Right atrium auricular region (tissue), 2 donors: Measurements from ENCODE around the gene SREK1IP1. TPM values are rescaled to one million over a fixed set of nuclear protein-coding genes. Genes with fewer than 3 reads are reported as not detected.

ENCODE experiments used
- DNase-seq: peaks from one replicate; pipeline ENCODE4 v3.0.0-alpha.2; 2019; ENCODE audit warnings: low spot score
- H3K27ac ChIP-seq, 2 donors: fragments of 200-600 bp; sonication (generic); 1 replicate in 1 of 2; 2 replicates in 1 of 2; pipeline ENCODE4 v1.5.1; 2016 to 2019
- H3K27me3 ChIP-seq, 2 donors: fragments of 200-600 bp; sonication (generic); one replicate each; pipeline versions ENCODE4 v1.5.1 to v1.6.0; 2017 to 2019
- H3K36me3 ChIP-seq: fragments of 200-600 bp; sonication (generic); one replicate; pipeline ENCODE4 v1.5.1; 2016
- H3K4me1 ChIP-seq, 2 donors: fragments of 200-600 bp; sonication (generic); one replicate each; pipeline versions ENCODE4 v1.5.1 to v1.6.0; 2017 to 2019
- H3K4me3 ChIP-seq, 2 donors: fragments of 200-600 bp; sonication (generic); 1 replicate in 1 of 2; 2 replicates in 1 of 2; pipeline ENCODE4 v1.5.1; 2017 to 2019; ENCODE audit warnings: mild to moderate bottlenecking in 1 of 2, moderate library complexity in 1 of 2
- H3K9me3 ChIP-seq, 2 donors: fragments of 200-600 bp; sonication (generic); one replicate each; pipeline ENCODE4 v1.5.1; 2019
- total RNA-seq, 2 donors: library from RNA; depleted of rRNA; stranded (reverse); fragments of >200 nt; gene quantifications; one replicate each; pipeline ENCODE4 v1.1.0, GENCODE V29; 2016
- TF ChIP-seq, protein P1 (sequence below), 2 donors: fragments of 200-600 bp; sonication (generic); IDR thresholded peaks; one replicate each; pipeline ENCODE4 v1.5.1; 2019; ENCODE audit warnings: antibody characterized with exemption in 2 of 2

Gene SREK1IP1
- total RNA-seq, 2 donors from 2014 or later, result 4.4 to 4.6 TPM

DNA sequence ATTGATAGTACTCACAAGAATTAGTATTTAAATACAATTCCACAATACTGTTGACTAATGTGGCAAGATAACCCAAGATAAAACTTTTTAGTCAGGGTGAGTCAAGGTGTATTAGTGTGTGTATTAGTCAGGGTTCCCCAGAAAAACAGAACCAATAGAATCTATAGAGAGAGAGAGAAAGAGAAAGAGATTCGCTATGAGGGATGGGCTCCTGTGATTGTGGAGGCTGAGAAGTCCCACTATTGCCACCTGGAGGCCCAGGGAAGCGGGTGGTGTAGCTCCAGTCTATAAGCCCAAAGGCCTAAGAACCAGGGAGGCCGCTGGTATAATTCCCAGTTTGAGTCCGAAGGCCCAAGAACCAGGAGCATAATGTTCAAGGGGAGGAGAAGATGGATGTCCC is 88.2 kb downstream of the SREK1IP1 start:
- Histone ChIP-seq H3K4me3 (no peak overlapping the region), H3K27ac (no peak overlapping the region), H3K4me1 (no peaks in the 10 kb centered on the region), H3K9me3 (no peaks in the 10 kb centered on the region), H3K36me3 (no peaks in the 10 kb centered on the region), H3K27me3 (no peaks in the 10 kb centered on the region)
- TF ChIP-seq, protein P1, sequence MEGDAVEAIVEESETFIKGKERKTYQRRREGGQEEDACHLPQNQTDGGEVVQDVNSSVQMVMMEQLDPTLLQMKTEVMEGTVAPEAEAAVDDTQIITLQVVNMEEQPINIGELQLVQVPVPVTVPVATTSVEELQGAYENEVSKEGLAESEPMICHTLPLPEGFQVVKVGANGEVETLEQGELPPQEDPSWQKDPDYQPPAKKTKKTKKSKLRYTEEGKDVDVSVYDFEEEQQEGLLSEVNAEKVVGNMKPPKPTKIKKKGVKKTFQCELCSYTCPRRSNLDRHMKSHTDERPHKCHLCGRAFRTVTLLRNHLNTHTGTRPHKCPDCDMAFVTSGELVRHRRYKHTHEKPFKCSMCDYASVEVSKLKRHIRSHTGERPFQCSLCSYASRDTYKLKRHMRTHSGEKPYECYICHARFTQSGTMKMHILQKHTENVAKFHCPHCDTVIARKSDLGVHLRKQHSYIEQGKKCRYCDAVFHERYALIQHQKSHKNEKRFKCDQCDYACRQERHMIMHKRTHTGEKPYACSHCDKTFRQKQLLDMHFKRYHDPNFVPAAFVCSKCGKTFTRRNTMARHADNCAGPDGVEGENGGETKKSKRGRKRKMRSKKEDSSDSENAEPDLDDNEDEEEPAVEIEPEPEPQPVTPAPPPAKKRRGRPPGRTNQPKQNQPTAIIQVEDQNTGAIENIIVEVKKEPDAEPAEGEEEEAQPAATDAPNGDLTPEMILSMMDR (IDR thresholded peaks at IDR 0.05), result no peak
- DNase-seq, result no peak

DNA sequence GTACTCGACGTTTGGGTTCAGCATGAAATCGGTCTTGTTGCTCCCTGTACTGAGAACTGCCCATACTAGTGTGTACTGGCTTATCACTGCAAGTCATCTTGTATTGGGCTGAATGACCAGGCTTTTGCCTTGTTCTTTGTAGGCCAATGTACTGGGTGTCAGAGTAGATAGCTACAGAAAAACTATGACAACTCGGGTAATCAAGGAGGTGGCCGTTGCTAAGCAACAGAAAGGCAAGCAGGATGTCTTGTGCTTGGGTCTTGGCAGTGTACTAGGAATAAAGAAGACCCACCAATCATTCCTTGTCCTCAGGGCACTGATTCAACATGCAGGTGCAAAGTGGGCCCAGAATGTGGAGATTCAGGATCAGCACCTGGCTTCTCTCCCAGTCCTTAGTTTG is 90.1 kb downstream of the SREK1IP1 start:
- TF ChIP-seq, protein P1 (IDR thresholded peaks at IDR 0.05), result no peak
- Histone ChIP-seq H3K4me1 (no peaks in the 10 kb centered on the region), H3K27me3 (no peaks in the 10 kb centered on the region), H3K27ac (no peak overlapping the region), H3K4me3 (no peak overlapping the region), H3K9me3 (no peaks in the 10 kb centered on the region), H3K36me3 (no peaks in the 10 kb centered on the region)
- DNase-seq, result no peak

DNA sequence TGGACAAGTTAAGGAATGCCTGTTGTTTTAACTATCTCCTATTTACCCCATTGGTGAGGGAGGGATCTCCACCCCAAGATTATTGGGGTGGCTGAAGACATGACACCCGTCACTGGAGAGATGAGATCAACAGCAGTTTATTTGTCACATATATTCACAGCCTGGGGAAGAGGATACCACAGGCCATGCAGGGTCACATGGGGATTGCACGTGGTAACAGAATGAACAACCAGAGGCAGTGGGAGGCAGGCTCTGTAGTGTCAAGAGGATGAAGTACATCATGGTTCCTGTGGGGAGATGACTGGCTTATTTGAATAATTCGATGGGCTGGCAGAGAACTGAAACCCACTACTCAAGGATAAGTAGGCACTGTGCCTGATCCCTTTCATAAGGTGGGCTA is 96.8 kb downstream of the SREK1IP1 start:
- Histone ChIP-seq H3K36me3 (no peaks in the 10 kb centered on the region), H3K4me1 (no peaks in the 10 kb centered on the region), H3K9me3 (no peaks in the 10 kb centered on the region), H3K4me3 (no peak overlapping the region), H3K27me3 (no peaks in the 10 kb centered on the region), H3K27ac (no peak overlapping the region)
- TF ChIP-seq, protein P1 (IDR thresholded peaks at IDR 0.05), result no peak
- DNase-seq, result no peak

DNA sequence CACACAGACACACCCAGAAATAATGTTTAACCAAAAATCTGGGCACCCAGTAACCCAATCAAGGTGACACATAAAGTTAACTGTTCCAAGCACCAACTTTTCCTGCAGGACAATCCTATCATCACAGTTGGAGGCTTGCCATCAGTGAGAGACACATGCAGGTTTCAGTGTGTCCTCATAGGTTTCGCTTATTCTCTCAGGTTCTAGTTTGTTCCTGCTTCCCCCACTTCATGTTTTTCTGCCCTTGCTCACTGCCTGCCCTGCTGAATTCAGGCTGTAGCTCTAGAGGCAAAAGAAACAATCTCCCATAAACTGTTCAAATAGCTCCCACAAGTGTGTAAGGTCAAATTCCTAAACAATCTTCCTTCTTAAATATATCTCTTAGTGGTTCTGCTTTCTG is 98.2 kb downstream of the SREK1IP1 start:
- Histone ChIP-seq H3K4me1 (no peaks in the 10 kb centered on the region), H3K9me3 (no peaks in the 10 kb centered on the region)
- DNase-seq, result no peak

More for the DNA sequence above, 98.2 kb downstream of the SREK1IP1 start:
- TF ChIP-seq, protein P1 (IDR thresholded peaks at IDR 0.05), result no peak
- H3K4me3 ChIP-seq, result no peak overlapping the region
- H3K27me3 ChIP-seq, result no peaks in the 10 kb centered on the region
- H3K36me3 ChIP-seq, result no peaks in the 10 kb centered on the region
- H3K27ac ChIP-seq, result no peak overlapping the region

Other genes starting within 250 kb of the SREK1IP1 start
- gene SHISAL2B, start 78.2 kb downstream of the SREK1IP1 start, total RNA-seq, result not detected
- 10 to 100 TPM in 1 of 2 donors, 1 to 10 TPM in 1; 9.1 to 12.1 TPM for gene CWC27, start 239 bp upstream of the SREK1IP1 start, total RNA-seq